Measurements from ENCODE around the gene HSF5.

HSF5 gene

GRCh38 chr17:58383892-58384462 lies 104.2 kb downstream of the HSF5 start:
- no peak for DNase-seq

- no peak for DNase-seq
Measured at GRCh38 chr17:58382872-58383242, 105.4 kb downstream of the HSF5 start.

GRCh38 chr17:58382108-58382871 lies 105.9 kb downstream of the HSF5 start:
- DNase-seq, result no peak

GRCh38 chr17:58381124-58382035 lies 106.8 kb downstream of the HSF5 start:
- no peak for DNase-seq

GRCh38 chr17:58380207-58381123 lies 107.7 kb downstream of the HSF5 start:
- DNase-seq, result no peak

- no peak for DNase-seq
Measured at GRCh38 chr17:58379511-58379824, 108.7 kb downstream of the HSF5 start.

- no peak for DNase-seq
Measured at GRCh38 chr17:58378733-58379510, 109.3 kb downstream of the HSF5 start.

- no peak for DNase-seq
Measured at GRCh38 chr17:58377661-58378060, 110.5 kb downstream of the HSF5 start.

- DNase-seq, result no peak
Measured at GRCh38 chr17:58377093-58377601, 111.1 kb downstream of the HSF5 start.

GRCh38 chr17:58376472-58377000 lies 111.7 kb downstream of the HSF5 start:
- no peak for DNase-seq

- DNase-seq, result no peak
Measured at GRCh38 chr17:58375811-58376210, 112.4 kb downstream of the HSF5 start.

GRCh38 chr17:58375256-58375655 lies 113.0 kb downstream of the HSF5 start:
- DNase-seq, result no peak

GRCh38 chr17:58373923-58374322 lies 114.3 kb downstream of the HSF5 start:
- DNase-seq, result no peak

GRCh38 chr17:58373003-58373402 lies 115.2 kb downstream of the HSF5 start:
- no peak for DNase-seq

GRCh38 chr17:58371300-58371950 lies 116.8 kb downstream of the HSF5 start:
- DNase-seq, result no peak

- DNase-seq, result no peak
Measured at GRCh38 chr17:58370716-58371115, 117.5 kb downstream of the HSF5 start.

- DNase-seq, result no peak
Measured at GRCh38 chr17:58370309-58370708, 117.9 kb downstream of the HSF5 start.
